GM12892 (cell line): ENCODE measurements around the gene PRSS3.
"Not testable (repeated sequence)": the region's sequence is repeated elsewhere in the genome, so short reads cannot be mapped to it uniquely, and the experiment has no call there.

Experiments
- POLR2A ChIP-seq: IDR thresholded peaks from 2 replicates; pipeline ENCODE4 v1.6.1; 2011; ENCODE audit warnings: low read depth, low read length, control low read depth
- POLR2AphosphoS5 ChIP-seq: IDR thresholded peaks from 2 replicates; pipeline ENCODE4 v1.6.1; 2011; ENCODE audit warnings: low read depth, low read length, control low read depth
- TAF1 ChIP-seq: IDR thresholded peaks from 2 replicates; pipeline ENCODE4 v1.6.1; 2011; ENCODE audit warnings: low read depth, mild to moderate bottlenecking, control low read depth, low read length, borderline replicate concordance

DNA sequence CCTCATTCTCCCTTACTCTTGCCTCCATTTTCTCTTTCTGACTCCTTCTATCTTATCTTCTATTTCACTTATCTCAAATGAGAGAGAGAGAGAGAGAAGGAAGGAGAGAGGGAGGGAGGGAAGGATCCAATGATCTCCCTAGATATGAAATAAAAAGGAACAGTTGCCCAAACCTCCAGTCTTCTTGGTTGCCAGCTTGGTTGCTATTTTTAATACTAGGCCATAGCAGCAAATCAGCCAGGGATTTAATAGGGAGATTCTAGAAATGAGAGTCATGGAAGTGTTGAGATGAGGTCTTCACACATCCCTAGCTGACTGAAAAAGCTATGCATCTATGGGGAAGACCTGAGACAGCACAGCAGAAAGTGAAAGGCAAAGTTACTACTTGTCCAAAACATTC lies 22.2 kb upstream of the PRSS3 start:
- not testable (repeated sequence) for TF ChIP-seq TAF1, POLR2A, POLR2AphosphoS5
